GM12874 (cell line): Measurements from ENCODE around the gene DCHS2.

Experiments
- CTCF ChIP-seq: IDR thresholded peaks from 2 replicates; pipeline ENCODE4 v1.5.1; 2011; ENCODE audit warnings: low read depth, mild to moderate bottlenecking, control low read depth, low read length, moderate library complexity; ENCODE audit not compliant: insufficient read depth

The DCHS2 gene

GRCh38 chr4:154364066-154364845, 127.3 kb downstream of the DCHS2 start:
- no peak for TF ChIP-seq CTCF

GRCh38 chr4:154361450-154361849, 130.1 kb downstream of the DCHS2 start:
- TF ChIP-seq CTCF, result no peak

- no peak for TF ChIP-seq CTCF
Observed at GRCh38 chr4:154360491-154360890, 131.1 kb downstream of the DCHS2 start.

GRCh38 chr4:154354883-154355282, 136.7 kb downstream of the DCHS2 start:
- no peak for TF ChIP-seq CTCF

DNA sequence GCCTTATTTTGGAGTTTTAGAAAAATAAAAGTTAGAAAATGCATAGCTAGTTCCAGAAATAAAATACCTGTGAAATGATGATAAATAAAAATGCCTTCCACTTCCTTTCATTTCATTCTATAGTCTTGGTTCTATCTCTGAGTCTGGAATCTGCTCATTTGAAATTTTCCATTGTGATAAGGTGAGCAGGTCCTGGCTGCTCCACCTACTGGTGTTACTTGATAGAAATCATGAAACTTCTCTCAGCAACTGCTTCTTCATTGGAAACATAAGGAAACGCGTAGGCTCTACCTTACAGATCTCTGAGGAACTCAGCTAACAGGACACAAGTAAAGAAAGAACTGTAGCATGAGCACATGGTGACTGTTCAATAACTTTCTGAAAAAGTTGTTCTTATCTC, 141.8 kb downstream of the DCHS2 start:
- peak; percentile 39; the same call in 1 of the 2 replicates for TF ChIP-seq CTCF

DNA sequence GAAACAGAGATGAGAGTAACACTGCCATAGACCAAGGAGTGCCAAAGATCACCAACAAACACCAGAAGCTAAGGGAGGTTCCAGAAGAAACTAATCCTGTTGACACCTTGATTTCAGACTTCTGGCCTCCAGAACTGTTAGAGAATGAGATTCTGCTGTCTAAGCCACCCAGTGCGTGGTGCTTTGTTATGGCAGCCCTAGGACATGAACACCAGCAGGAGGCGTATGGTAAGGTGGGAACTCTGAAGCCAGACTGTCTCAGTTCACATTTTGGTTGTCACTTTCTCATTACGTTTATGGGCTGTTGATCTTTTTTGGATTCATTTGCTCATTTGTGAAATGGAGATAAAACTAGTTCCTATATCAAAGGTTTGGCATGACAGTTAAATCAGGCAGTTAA, 142.9 kb downstream of the DCHS2 start:
- TF ChIP-seq CTCF, result peak; percentile 31; the same call in 1 of the 2 replicates

DNA sequence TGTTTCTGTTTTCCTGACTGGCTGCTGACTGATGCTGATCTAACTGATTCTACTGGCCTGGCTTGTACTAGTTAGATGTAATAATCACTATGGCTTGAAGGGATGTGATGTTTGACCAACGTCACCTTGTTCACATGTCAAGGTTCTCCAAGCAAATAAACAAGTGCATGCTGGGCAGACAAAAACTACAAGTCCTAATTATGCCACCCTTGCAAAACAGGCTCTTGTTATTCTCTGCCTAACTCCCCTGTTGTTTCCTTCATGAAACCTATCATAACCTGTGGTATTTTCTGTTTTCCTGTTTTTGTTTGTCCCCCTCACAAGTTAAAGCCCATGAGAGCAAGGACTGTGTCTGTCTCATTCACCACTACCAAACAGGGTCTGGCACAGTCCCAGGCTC, 146.2 kb downstream of the DCHS2 start:
- TF ChIP-seq CTCF, result no peak
